ENCODE measurements around the gene JADE2. TPM values are rescaled to one million over a fixed set of nuclear protein-coding genes. Genes with fewer than 3 reads are reported as not detected.
A peak's percentile ranks its signal among the peaks of the same experiment; 100 is the strongest.

The JADE2 gene
- total RNA-seq, 1 experiment from 2014 or later = 39.9 TPM

- no peak for TF ChIP-seq CTCF (IDR thresholded peaks at IDR 0.05 in 2 of 3, conservative IDR thresholded peaks at IDR 0.05 in 1 of 3; ENCODE audit: borderline replicate concordance in 1 of 3, insufficient read depth in 1 of 3, low read depth in 2 of 3, low read length in 2 of 3)
- no peak for TF ChIP-seq SRF (IDR thresholded peaks at IDR 0.05; ENCODE audit: low read depth)
These were observed 16.0 kb upstream of the JADE2 start (continued) for GRCh38 chr5:134509308-134510040.

- no peaks in the 10 kb centered on the region for H3K27me3 ChIP-seq (ENCODE audit: insufficient read depth, low read length)
- CTCF ChIA-PET = interaction anchor here (0.8 to 2.4 kb wide), 8 partner anchors 10 to 208 kb away, joined by 3 to 13 read pairs (median 4); partner anchors contain the start of genes CDKN2AIPNL and JADE2
- DNase-seq (ENCODE audit: low read depth, low spot score) = no peak
- H2AFZ ChIP-seq (ENCODE audit: low read depth, low read length, poor library complexity, severe bottlenecking) = peak overlapping the region; percentile 36
- H3K36me3 ChIP-seq (ENCODE audit: control insufficient read depth in 1 of 2, insufficient read depth in 2 of 2, low read length in 2 of 2) = no peaks in the 10 kb centered on the region
- no peaks in the 10 kb centered on the region for H3K79me2 ChIP-seq (ENCODE audit: insufficient read depth, low read length)
- TF ChIP-seq ATF3 (IDR thresholded peaks at IDR 0.05) (no peak), SRF (IDR thresholded peaks at IDR 0.05; ENCODE audit: low read depth) (no peak), YY1 (IDR thresholded peaks at IDR 0.05; ENCODE audit: extremely low read depth, insufficient replicate concordance, low read depth, low read length) (peak; percentile 82), POLR2A (IDR thresholded peaks at IDR 0.05; ENCODE audit: borderline replicate concordance, extremely low read depth, insufficient read depth, insufficient read length) (no peak), SIN3A (IDR thresholded peaks at IDR 0.05; ENCODE audit: low read depth) (no peak), ELF1 (IDR thresholded peaks at IDR 0.05; ENCODE audit: borderline replicate concordance, low read depth) (no peak), JUND (IDR thresholded peaks at IDR 0.05) (no peak), REST (IDR thresholded peaks at IDR 0.05; ENCODE audit: low read depth) (no peak), CBX3 (IDR thresholded peaks at IDR 0.05; ENCODE audit: low read depth) (no peak), TCF7L2 (IDR thresholded peaks at IDR 0.05; ENCODE audit: borderline replicate concordance, extremely low read depth, insufficient read depth, insufficient read length) (peak; percentile 73), FOSL1 (IDR thresholded peaks at IDR 0.05; ENCODE audit: low read depth) (no peak), POLR2AphosphoS5 (IDR thresholded peaks at IDR 0.05; ENCODE audit: low read depth, low read length) (peak; percentile 62)
- H3K9ac ChIP-seq (ENCODE audit: low read length) = peak overlapping the region; percentile 68
- POLR2A ChIA-PET = interaction anchor here (0.9 to 4.1 kb wide), 14 partner anchors 8 to 122 kb away, joined by 3 to 55 read pairs (median 3); partner anchors contain the start of gene JADE2
- H4K20me1 ChIP-seq (ENCODE audit: insufficient read depth) = no peaks in the 10 kb centered on the region
- TSS peak; percentile 90 for BruUV-seq (replicated peaks)
- H3K4me3 ChIP-seq (replicated peaks in 1 of 2; ENCODE audit: low read depth in 1 of 2, low read length in 2 of 2) = peak overlapping the region; percentile 22 to 49
- RAD21 ChIA-PET (ENCODE audit: low non-redundant PET in 1 of 2, low total read pairs in 2 of 2, uncharacterized antibody in 2 of 2, unreplicated experiment in 2 of 2) = interaction anchor here (0.6 to 1.3 kb wide), 5 partner anchors 12 to 45 kb away, joined by 3 to 5 read pairs (median 4); no protein-coding TSS in a partner anchor
- peak; percentile 41 for ATAC-seq
- intact Hi-C loops (cut with micrococcal nuclease) = loop anchor here (5.0 kb wide), 1 partner anchor 99 kb away; the partner anchor contains the start of gene CDKN2AIPNL
- no peaks in the 10 kb centered on the region for H3K9me2 ChIP-seq (ENCODE audit: insufficient read depth)
- peak overlapping the region; percentile 93 for H3K4me2 ChIP-seq (ENCODE audit: low read length)
- peak overlapping the region; percentile 98 for H3K27ac ChIP-seq (ENCODE audit: low read depth, low read length)
- peaks cover 74 to 86% of the 10 kb centered on the region in 2 experiments for H3K4me1 ChIP-seq (ENCODE audit: control insufficient read depth in 1 of 2, insufficient read depth in 2 of 2, low read length in 2 of 2)
- no peaks in the 10 kb centered on the region for H3K9me3 ChIP-seq (ENCODE audit: control insufficient read depth in 1 of 2, insufficient read depth in 1 of 2, low read depth in 1 of 2, low read length in 2 of 2)
These were observed 14.3 kb upstream of the JADE2 start for GRCh38 chr5:134510970-134511795.
